SK-N-SH treated with all-trans-retinoic acid at 6 μM for 48 hours (cell line): ENCODE data around the gene FREY1.

Source experiments
- ATAC-seq: fragments of 200-7000 bp; cut with Tn5 transposase; 3 replicates; pipeline ENCODE4 v1.9.1; 2020; ENCODE audit warnings: mild to moderate bottlenecking, moderate library complexity
- ARNTL ChIP-seq: fragments of 450-650 bp; formaldehyde crosslinking; IDR thresholded peaks from 2 replicates; pipeline ENCODE4 v1.5.0; 2020; ENCODE audit warnings: low read depth, mild to moderate bottlenecking, moderate library complexity, borderline replicate concordance
- BACH2 ChIP-seq: fragments of 250-450 bp; sonication (Bioruptor Pico); IDR thresholded peaks from 2 replicates; pipeline ENCODE4 v1.9.0; 2021; ENCODE audit warnings: mild to moderate bottlenecking, borderline replicate concordance
- CREB5 ChIP-seq: fragments of 250-450 bp; sonication (Bioruptor Pico); IDR thresholded peaks from 2 replicates; pipeline ENCODE4 v1.5.1; 2020; ENCODE audit warnings: low read depth, mild to moderate bottlenecking, moderate library complexity
- CSDC2 ChIP-seq: fragments of 250-450 bp; sonication (Bioruptor Pico); IDR thresholded peaks from 2 replicates; pipeline ENCODE4 v1.5.0; 2020; ENCODE audit warnings: mild to moderate bottlenecking, moderate library complexity
- CSRNP3 ChIP-seq: fragments of 250-450 bp; sonication (Bioruptor Pico); IDR thresholded peaks from 2 replicates; pipeline ENCODE4 v1.5.1; 2021; ENCODE audit warnings: mild to moderate bottlenecking, moderate library complexity
- ESRRG ChIP-seq: fragments of 250-450 bp; sonication (Bioruptor Pico); IDR thresholded peaks from 2 replicates; pipeline ENCODE4 v1.6.1; 2021; ENCODE audit warnings: mild to moderate bottlenecking
- GLIS3 ChIP-seq: fragments of 250-450 bp; sonication (Bioruptor Pico); IDR thresholded peaks from 2 replicates; pipeline ENCODE4 v1.5.0; 2020; ENCODE audit warnings: mild to moderate bottlenecking, moderate library complexity
- ISL1 ChIP-seq: fragments of 250-450 bp; sonication (Bioruptor Pico); IDR thresholded peaks from 2 replicates; pipeline ENCODE4 v2.1.2; 2022; ENCODE audit warnings: mild to moderate bottlenecking, moderate library complexity
- OSR1 ChIP-seq: fragments of 250-450 bp; sonication (Bioruptor Pico); IDR thresholded peaks from 2 replicates; pipeline ENCODE4 v1.8.0; 2022; ENCODE audit warnings: moderate library complexity, mild to moderate bottlenecking, inconsistent platforms
- PATZ1 ChIP-seq: fragments of 250-450 bp; sonication (Bioruptor Pico); IDR thresholded peaks from 2 replicates; pipeline ENCODE4 v1.8.0; 2020; ENCODE audit warnings: mild to moderate bottlenecking, moderate library complexity, borderline replicate concordance
- POU6F1 ChIP-seq: fragments of 250-450 bp; sonication (Bioruptor Pico); IDR thresholded peaks from 2 replicates; pipeline ENCODE4 v1.8.0; 2021; ENCODE audit warnings: low read depth, mild to moderate bottlenecking, moderate library complexity, borderline replicate concordance
- RARB ChIP-seq: fragments of 250-450 bp; sonication (Bioruptor Pico); IDR thresholded peaks from 2 replicates; pipeline ENCODE4 v1.8.0; 2021; ENCODE audit warnings: mild to moderate bottlenecking, moderate library complexity
- SNAI2 ChIP-seq: fragments of 250-450 bp; sonication (Bioruptor Pico); IDR thresholded peaks from 2 replicates; pipeline ENCODE4 v1.5.0; 2020; ENCODE audit warnings: mild to moderate bottlenecking, moderate library complexity
- TCF4 ChIP-seq: fragments of 250-450 bp; sonication (Bioruptor Pico); IDR thresholded peaks from 2 replicates; pipeline ENCODE4 v1.8.0; 2021; ENCODE audit warnings: mild to moderate bottlenecking, moderate library complexity, borderline replicate concordance
- TSHZ2 ChIP-seq: fragments of 250-450 bp; sonication (Bioruptor Pico); IDR thresholded peaks from 2 replicates; pipeline ENCODE4 v1.5.0; 2020; ENCODE audit warnings: mild to moderate bottlenecking, moderate library complexity
- ZC3H10 ChIP-seq: fragments of 250-450 bp; sonication (Bioruptor Pico); IDR thresholded peaks from 2 replicates; pipeline ENCODE4 v1.5.1; 2021; ENCODE audit warnings: mild to moderate bottlenecking, moderate library complexity
- ZFP3 ChIP-seq: fragments of 250-450 bp; sonication (Bioruptor Pico); IDR thresholded peaks from 2 replicates; pipeline ENCODE4 v1.5.0; 2020; ENCODE audit warnings: mild to moderate bottlenecking, moderate library complexity
- ZNF70 ChIP-seq: fragments of 450-650 bp; formaldehyde crosslinking; IDR thresholded peaks from 2 replicates; pipeline ENCODE4 v1.5.0; 2020; ENCODE audit warnings: mild to moderate bottlenecking, moderate library complexity
- ZNF8 ChIP-seq: fragments of 450-650 bp; formaldehyde crosslinking; IDR thresholded peaks from 2 replicates; pipeline ENCODE4 v1.5.0; 2020; ENCODE audit warnings: mild to moderate bottlenecking, moderate library complexity

The FREY1 gene

GRCh38 chr11:45917623-45918330, 10.7 kb upstream of the FREY1 start, which contains the start of gene PEX16 (continued):
- peak; percentile 75; the same call in 1 of the 2 replicates for TF ChIP-seq TSHZ2 (CRISPR knock-in tag)
- TF ChIP-seq, all 23 proteins: peak for 9

- ATAC-seq: no peak
- no peak for TF ChIP-seq CSDC2 (CRISPR knock-in tag)
- no peak for TF ChIP-seq ISL1
- TF ChIP-seq OSR1 (CRISPR knock-in tag): no peak
- no peak for TF ChIP-seq ESRRG (CRISPR knock-in tag)
- no peak for TF ChIP-seq SNAI2 (CRISPR knock-in tag)
- no peak for TF ChIP-seq GLIS3 (CRISPR knock-in tag)
Observed at GRCh38 chr11:45917286-45917622, 10.2 kb upstream of the FREY1 start.

GRCh38 chr11:45915446-45915845, 8.4 kb upstream of the FREY1 start:
- no peak for TF ChIP-seq SNAI2 (CRISPR knock-in tag)
- no peak for TF ChIP-seq RARB (CRISPR knock-in tag)
- no peak for TF ChIP-seq TCF4
- TF ChIP-seq BACH2 (CRISPR knock-in tag): no peak
- no peak for TF ChIP-seq ZC3H10 (CRISPR knock-in tag)
- no peak for TF ChIP-seq CSRNP3 (CRISPR knock-in tag)
- no peak for TF ChIP-seq ISL1
- ATAC-seq: no peak

GRCh38 chr11:45913942-45914635, 7.0 kb upstream of the FREY1 start:
- ATAC-seq: no peak
- TF ChIP-seq CREB5 (CRISPR knock-in tag): no peak
- no peak for TF ChIP-seq ZFP3 (CRISPR knock-in tag)
- TF ChIP-seq PATZ1 (CRISPR knock-in tag): no peak
- TF ChIP-seq ZNF8: no peak
- TF ChIP-seq ARNTL (CRISPR knock-in tag): no peak
- TF ChIP-seq POU6F1: no peak
- TF ChIP-seq RARB (CRISPR knock-in tag): no peak
- no peak for TF ChIP-seq ZNF70 (CRISPR knock-in tag)
- TF ChIP-seq CSRNP3 (CRISPR knock-in tag): no peak
- TF ChIP-seq OSR1 (CRISPR knock-in tag): no peak
- TF ChIP-seq ISL1: no peak
- TF ChIP-seq CSDC2 (CRISPR knock-in tag): no peak
- no peak for TF ChIP-seq ESRRG (CRISPR knock-in tag)
- no peak for TF ChIP-seq TSHZ2 (CRISPR knock-in tag)
